Measurements from ENCODE around the gene GMEB1.

GMEB1 gene

GRCh38 chr1:28766532-28767183, 98.1 kb downstream of the GMEB1 start:
- TF ChIP-seq REST (IDR thresholded peaks at IDR 0.05; ENCODE audit: insufficient replicate concordance, low read depth) (no peak), GABPA (IDR thresholded peaks at IDR 0.05; ENCODE audit: low read depth) (no peak), POLR2AphosphoS5 (IDR thresholded peaks at IDR 0.05; ENCODE audit: low read depth) (no peak), CTCF (IDR thresholded peaks at IDR 0.05; ENCODE audit: insufficient read depth, low read length) (no peak)

More at GRCh38 chr1:28766532-28767183, 98.1 kb downstream of the GMEB1 start:
- DNase-seq (ENCODE audit: low read depth in 1 of 2, low spot score in 1 of 2): no peak
- Histone ChIP-seq H3K27me3 (ENCODE audit: insufficient read depth, poor library complexity, severe bottlenecking) (no peaks in the 10 kb centered on the region), H3K27ac (replicated peaks) (no peak overlapping the region), H3K4me3 (replicated peaks; ENCODE audit: insufficient read depth, low read length) (no peak overlapping the region)

All from HL-60 (cell line).